SK-N-DZ (cell line): ENCODE measurements around the gene TMEFF2. TPM values are rescaled to one million over a fixed set of nuclear protein-coding genes. Genes with fewer than 3 reads are reported as not detected.
A peak's percentile ranks its signal among the peaks of the same experiment; 100 is the strongest.

Experiments
- DNase-seq: peaks from one replicate; pipeline ENCODE4 v3.0.0-alpha.2; 2015; ENCODE audit warnings: low spot score
- polyA plus RNA-seq, 2 experiments: library from polyadenylated mRNA; depleted of rRNA; stranded (reverse); fragments of >200 nt; gene quantifications; 2 replicates each; pipeline ENCODE4 v1.2.3, GENCODE V29; 2014

Gene TMEFF2
- polyA plus RNA-seq (2014; cell fraction: cytosol; rRNA removed), result 4.1 and 4.9 TPM in 2 replicates
- polyA plus RNA-seq (2014; cell fraction: nucleus; rRNA removed), result 2.1 and 3.9 TPM in 2 replicates

GRCh38 chr2:192194866-192195547 lies at the start of gene TMEFF2:
Gene TMEFF2, minus strand, starts transcription at chr2:192194933. Its CDS starts 409 bp downstream, at chr2:192194524.
- DNase-seq, result peak; percentile 99

DNA sequence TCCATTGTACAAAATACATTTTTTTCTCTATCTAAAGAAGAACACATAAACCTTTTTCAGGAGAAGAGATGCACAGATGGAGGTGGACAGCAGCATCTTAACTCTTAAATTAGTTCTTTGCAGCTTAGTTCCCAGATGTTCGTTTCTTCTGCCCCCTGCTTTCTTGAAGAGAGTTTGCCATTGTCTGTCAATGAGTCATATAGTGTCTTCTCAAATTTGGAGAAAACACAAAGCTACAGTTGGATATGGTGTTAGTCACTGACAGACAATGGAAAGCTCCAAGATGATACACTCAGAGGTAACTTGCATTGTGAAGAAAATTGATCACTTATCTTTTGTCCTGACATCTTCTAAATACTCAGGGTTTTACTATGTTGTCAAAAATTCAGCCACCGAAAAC lies 48.8 kb upstream of the TMEFF2 start:
- DNase-seq, result no peak

- no peak for DNase-seq
These were observed 41.4 kb upstream of the TMEFF2 start for GRCh38 chr2:192236136-192236535.

DNA sequence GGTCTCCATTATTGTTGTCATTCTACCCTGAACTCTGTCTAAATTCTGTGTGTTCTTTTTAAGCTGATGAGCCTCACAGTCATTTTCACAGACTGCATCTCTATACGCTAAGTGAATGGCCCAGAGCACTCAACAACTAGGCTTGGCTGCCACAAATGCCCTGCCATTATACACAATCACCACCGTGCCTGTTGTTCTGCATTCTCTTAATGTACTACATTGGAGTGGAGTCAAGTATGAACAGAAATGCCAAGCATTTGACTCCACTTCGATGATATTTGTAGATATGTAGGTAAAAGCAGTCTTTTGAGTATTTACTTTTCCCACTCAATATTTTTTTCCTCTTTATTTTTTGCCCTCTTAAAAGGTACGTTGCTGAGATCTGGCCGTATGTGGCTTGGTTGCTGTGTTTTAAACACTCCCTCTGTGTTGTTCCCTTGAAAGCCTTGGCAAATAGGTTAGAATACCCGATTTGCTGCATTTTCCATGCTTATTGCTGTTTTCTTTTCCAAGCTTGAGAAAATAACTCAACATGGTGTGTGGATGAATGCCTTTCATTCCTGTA lies 36.2 kb upstream of the TMEFF2 start:
- DNase-seq, result no peak

- no peak for DNase-seq
These were observed 34.0 kb upstream of the TMEFF2 start for GRCh38 chr2:192228685-192229084.

- no peak for DNase-seq
These were observed 24.2 kb upstream of the TMEFF2 start for GRCh38 chr2:192218970-192219369.

DNA sequence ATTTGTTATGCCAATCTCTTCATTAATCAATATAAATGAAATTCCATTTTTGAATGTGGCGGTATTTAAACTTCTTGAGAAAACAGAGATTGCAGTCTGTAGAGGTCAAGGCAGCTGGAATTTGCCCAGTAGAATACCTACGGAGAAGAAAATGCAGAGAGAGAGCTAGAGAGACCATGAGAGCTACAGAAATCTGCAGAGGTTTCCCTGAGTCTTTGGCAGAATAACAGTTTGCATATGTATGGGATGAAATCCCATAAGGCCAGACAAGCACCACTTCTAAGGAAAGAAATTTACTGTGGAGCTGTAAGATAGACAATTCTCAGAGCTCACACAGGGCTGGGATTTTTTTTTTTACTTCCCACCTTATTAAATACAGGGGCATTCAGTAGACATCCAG lies 23.6 kb upstream of the TMEFF2 start:
- no peak for DNase-seq

DNA sequence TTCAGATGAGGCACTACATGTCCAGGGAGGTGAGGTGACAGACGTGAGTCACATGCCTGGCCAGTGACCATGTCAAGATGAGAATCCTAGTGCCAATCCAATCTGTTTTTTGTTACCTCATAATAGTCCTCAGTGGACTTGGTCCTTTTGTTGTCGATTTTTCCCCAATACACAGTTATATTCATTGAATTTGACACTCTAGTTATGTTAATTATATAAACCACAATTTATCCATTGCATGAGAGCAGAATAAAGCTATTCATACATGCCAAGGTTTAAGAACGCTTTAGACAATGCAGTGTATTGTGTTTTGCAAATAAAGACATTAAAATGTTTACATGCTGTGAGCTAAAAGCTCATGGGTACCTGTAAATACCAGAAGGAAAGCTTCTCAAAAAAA lies 21.6 kb upstream of the TMEFF2 start:
- no peak for DNase-seq

DNA sequence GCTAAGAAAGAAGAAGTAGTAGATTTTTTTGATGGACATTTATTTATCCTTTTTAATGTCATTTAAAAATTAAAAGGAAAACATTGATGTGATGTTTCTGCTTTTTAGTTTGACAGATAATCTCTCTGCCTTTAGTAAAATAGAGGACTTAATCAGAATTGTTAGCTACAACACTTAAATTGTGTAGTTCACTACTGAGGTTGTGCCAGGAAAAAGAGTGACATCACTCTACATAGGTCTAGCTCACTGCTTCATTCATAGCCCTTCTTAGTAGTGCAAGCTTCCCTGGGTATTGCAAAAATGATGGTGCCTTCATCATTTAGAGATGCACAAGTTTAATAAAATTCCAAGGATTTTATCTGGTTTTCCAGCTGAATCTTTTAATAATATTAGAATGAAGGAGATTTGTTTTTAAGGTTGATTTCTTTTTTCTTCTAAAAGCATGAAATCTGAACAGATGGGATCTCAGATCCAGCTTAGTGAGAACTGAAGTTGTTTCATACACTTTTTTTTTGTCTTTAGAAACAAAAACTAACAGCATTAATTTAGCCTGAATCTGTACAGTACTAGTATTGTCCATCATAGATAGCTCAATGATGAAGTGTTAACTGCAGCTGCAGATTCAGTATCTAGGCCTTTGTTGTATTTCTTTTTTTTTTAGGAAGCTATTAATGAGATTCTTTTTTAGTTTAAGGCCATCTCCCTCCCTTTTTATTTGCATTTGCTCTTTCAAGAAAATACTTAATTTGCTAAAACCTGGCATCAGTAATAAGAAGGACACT lies 20.6 kb upstream of the TMEFF2 start:
- DNase-seq, result no peak

GRCh38 chr2:192208848-192209247 lies 14.1 kb upstream of the TMEFF2 start:
- DNase-seq, result no peak

DNA sequence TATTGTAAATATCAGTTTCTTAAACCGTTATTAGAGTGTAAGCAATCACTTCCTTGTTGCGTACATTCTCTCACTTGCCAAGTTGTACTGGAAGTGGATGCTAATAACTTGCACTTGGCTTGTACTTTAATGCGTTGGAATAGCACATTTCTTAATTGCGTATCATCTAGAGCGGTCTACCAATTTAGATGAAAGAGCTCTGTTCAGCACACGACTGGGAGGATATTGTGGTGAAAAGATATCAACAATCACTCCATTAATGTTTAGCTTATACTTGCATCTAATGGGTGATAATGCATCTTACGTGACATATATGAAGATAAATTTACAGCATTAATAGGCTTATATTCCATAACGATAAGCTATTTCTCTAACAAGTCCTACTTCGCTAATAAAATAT lies 11.7 kb upstream of the TMEFF2 start:
- DNase-seq, result no peak

GRCh38 chr2:192203876-192204275 lies 9.1 kb upstream of the TMEFF2 start:
- DNase-seq, result no peak

DNA sequence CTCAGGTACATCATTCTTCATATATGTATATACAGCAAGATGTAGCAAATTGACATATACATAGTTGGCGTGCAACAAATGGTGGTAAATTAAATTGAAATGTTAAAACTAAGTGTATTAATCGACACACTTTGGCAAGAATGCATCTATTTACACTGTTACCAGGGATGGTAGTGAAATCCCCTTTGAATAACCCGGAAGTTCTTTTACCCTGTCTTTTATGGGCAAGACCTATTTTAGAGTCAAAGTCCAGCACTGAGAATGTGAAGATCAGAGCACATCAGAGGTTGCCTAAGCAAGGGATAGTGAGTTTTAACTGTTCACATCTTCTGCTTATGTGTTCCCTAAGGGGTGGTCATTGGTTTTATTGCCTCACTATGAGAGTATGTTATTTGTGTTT lies 7.6 kb upstream of the TMEFF2 start:
- no peak for DNase-seq

GRCh38 chr2:192201116-192201515 lies 6.4 kb upstream of the TMEFF2 start:
- no peak for DNase-seq

DNA sequence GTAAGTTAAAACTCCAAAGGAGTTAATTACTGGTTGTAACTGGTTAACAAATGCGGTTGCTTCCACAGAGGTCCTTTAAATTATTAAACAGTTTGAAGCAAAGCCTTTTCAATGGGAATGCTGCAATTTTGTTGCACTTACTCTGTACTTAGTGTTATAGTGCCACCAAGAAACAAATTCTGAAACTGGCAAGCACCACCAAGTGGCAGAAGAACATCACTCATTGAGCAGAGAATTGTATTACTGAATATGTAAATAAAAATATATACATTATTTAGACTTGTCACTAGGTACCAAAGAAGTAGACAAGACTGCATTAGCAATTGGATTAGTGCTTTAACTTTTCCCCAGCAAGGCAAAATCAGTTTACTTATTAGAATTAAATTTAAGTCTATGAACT lies 2.6 kb upstream of the TMEFF2 start:
- DNase-seq, result no peak

DNA sequence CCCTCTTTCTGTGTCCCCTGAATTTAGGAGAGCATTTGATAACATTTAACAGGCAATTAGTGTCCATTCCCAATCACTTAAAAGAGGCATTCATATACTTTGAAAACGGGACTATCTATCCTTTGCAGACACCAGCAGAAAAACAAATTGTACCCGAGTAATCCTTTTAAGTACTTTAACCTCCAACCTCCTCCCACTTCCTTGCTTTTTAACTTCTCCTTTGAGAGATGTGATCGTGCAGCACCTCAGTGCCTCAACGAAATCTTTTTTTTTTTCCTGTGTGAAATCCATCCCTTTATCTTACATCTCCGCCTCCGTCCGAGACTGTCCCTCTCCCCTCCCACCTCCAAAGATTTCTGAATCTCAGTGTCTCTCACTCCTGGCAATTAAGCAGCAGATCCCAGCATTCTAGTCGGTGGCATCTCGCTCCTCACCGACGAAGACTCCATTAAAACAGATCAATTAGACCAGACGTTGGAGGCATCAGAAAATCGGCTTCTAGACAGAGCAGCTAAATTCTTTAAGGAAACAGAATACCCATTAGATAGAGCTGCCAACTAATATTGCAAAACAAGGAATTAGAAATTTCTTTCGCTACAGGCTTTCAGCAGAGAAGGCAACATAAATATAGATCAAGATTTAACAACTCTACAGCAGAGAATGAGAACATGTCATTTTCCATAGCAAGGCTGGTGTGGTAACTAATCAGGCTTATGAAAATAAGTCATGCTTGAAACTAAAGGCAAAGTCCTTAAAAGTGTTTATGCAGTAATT lies 1.9 kb upstream of the TMEFF2 start:
- DNase-seq, result peak; percentile 35

GRCh38 chr2:192195548-192196418 lies 1.1 kb upstream of the TMEFF2 start:
- DNase-seq, result no peak

GRCh38 chr2:192194265-192194865 lies 368 bp downstream of the TMEFF2 start:
- DNase-seq, result no peak

DNA sequence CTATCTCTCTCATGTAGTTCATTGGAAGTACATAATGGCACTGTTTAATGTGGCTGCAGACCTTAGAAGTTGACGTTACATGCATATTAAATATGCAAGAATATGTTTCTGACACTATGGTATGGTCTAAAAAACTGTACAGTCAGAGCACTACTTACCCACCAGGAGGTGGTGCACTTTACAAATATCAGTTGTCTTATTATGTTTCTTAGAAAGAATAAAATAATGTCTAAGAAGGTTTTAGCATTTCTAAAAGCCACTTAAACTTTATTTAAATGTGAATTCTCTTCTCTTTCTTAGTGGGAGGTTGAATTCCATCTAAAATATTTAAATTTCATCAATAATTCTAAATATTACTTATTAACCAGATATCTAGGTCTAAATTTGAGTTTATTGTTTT lies 4.3 kb downstream of the TMEFF2 start:
- DNase-seq, result peak; percentile 4

- DNase-seq, result no peak
These were observed 7.9 kb downstream of the TMEFF2 start for GRCh38 chr2:192186806-192187205.
